Stomach (tissue), 4 donors: Measurements from ENCODE around the gene ARHGAP26.
"Not testable (repeated sequence)": the region's sequence is repeated elsewhere in the genome, so short reads cannot be mapped to it uniquely, and the experiment has no call there.

Experiments used
- CTCF ChIP-seq, 7 experiments: fragments of 450-650 bp in 4 of 7; fragments of 200-600 bp in 3 of 7; sonication (generic) in 3 of 7; IDR thresholded peaks; one replicate each; pipeline ENCODE4 v1.5.1; 2016 to 2019; ENCODE audit warnings: antibody characterized with exemption in 7 of 7, control low read depth in 2 of 7, mild to moderate bottlenecking in 1 of 7
- EP300 ChIP-seq: sonication (generic); formaldehyde crosslinking; IDR thresholded peaks from one replicate; pipeline ENCODE4 v1.6.1; 2017; ENCODE audit warnings: antibody characterized with exemption
- POLR2A ChIP-seq, 4 donors: fragments of 450-650 bp; IDR thresholded peaks; one replicate each; pipeline ENCODE4 v1.6.1; 2016; ENCODE audit warnings: antibody characterized with exemption in 4 of 4, control low read depth in 2 of 4, mild to moderate bottlenecking in 1 of 4, moderate library complexity in 1 of 4

DNA sequence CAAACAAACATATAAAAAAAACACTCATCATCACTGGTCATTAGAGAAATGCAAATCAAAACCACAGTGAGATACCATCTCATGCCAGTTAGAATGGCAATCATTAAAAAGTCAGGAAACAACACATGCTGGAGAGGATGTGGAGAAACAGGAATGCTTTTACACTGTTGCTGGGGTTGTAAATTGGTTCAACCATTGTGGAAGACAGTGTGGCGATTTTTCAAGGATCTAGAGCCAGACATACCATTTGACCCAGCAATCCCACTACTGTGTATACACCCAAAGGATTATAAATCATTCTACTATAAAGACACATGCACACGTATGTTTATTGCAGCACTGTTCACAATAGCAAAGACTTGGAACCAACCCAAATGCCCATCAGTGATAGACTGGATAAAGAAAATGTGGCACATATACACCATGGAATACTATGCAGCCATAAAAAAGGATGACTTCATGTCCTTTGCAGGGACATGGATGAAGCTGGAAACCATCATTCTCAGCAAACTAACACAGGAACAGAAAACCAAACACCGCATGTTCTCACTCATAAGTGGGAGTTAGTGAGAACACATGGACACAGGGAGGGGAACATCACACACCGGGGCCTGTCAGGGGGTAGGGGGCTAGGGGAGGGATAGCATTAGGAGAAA is 433.3 kb downstream of the ARHGAP26 start:
- not testable (repeated sequence) for TF ChIP-seq CTCF (IDR thresholded peaks at IDR 0.05); POLR2A (IDR thresholded peaks at IDR 0.05); EP300
